Epithelial cell of esophagus (primary cell): ENCODE results near the gene ERCC6L2.

Experiments
- DNase-seq: peaks from one replicate; pipeline ENCODE4 v3.0.0; 2010; ENCODE audit warnings: low read depth
- H3K4me3 ChIP-seq: 2 replicates; pipeline ENCODE4 v1.5.1; 2011; ENCODE audit warnings: mild to moderate bottlenecking, low read length, control low read depth
- TF ChIP-seq, protein P1 (sequence below): IDR thresholded peaks from 2 replicates; pipeline ENCODE4 v1.5.1; 2011; ENCODE audit warnings: low read depth, mild to moderate bottlenecking, low read length, control low read depth, inconsistent platforms; ENCODE audit not compliant: insufficient read depth; ENCODE audit errors: missing control alignments

The ERCC6L2 gene

GRCh38 chr9:96014078-96014477 lies 138.6 kb downstream of the ERCC6L2 start:
- DNase-seq = no peak
- H3K4me3 ChIP-seq = no peak overlapping the region
- TF ChIP-seq, protein P1, sequence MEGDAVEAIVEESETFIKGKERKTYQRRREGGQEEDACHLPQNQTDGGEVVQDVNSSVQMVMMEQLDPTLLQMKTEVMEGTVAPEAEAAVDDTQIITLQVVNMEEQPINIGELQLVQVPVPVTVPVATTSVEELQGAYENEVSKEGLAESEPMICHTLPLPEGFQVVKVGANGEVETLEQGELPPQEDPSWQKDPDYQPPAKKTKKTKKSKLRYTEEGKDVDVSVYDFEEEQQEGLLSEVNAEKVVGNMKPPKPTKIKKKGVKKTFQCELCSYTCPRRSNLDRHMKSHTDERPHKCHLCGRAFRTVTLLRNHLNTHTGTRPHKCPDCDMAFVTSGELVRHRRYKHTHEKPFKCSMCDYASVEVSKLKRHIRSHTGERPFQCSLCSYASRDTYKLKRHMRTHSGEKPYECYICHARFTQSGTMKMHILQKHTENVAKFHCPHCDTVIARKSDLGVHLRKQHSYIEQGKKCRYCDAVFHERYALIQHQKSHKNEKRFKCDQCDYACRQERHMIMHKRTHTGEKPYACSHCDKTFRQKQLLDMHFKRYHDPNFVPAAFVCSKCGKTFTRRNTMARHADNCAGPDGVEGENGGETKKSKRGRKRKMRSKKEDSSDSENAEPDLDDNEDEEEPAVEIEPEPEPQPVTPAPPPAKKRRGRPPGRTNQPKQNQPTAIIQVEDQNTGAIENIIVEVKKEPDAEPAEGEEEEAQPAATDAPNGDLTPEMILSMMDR = no peak

GRCh38 chr9:96015876-96016686 lies 140.6 kb downstream of the ERCC6L2 start:
- no peak overlapping the region for H3K4me3 ChIP-seq
- no peak for DNase-seq
- TF ChIP-seq, protein P1 = no peak
